CD4-positive, alpha-beta T cell (primary cell): ENCODE data around the gene MMP13. TPM values are rescaled to one million over a fixed set of nuclear protein-coding genes. Genes with fewer than 3 reads are reported as not detected.

Experiments
- ATAC-seq: fragments of 200-7000 bp; cut with Tn5 transposase; one replicate; pipeline ENCODE4 v1.10.0; 2022; ENCODE audit warnings: mild to moderate bottlenecking; ENCODE audit not compliant: poor library complexity
- CTCF ChIA-PET: fragments of 350-600 bp; sonication (Branson Sonifier 250); formaldehyde crosslinking; loops from one replicate; lab custom pipeline; 2021; ENCODE audit warnings: antibody characterized with exemption, inconsistent platforms; lab: Charles Lee
- POLR2A ChIA-PET: fragments of 350-600 bp; sonication (Branson Sonifier 250); formaldehyde crosslinking; loops from one replicate; lab custom pipeline; 2021; ENCODE audit warnings: antibody characterized with exemption, inconsistent platforms; lab: Charles Lee
- DNase-seq, 14 experiments: peaks; one replicate each; pipeline ENCODE4 v3.0.0-alpha.2; 2013 to 2020; ENCODE audit warnings: mixed read lengths in 2 of 14
- H3K27ac ChIP-seq, 2 donors: one replicate each; pipeline versions ENCODE4 v1.5.1 to v1.7.0; 2013; ENCODE audit warnings: low read length in 2 of 2, low read depth in 1 of 2, mild to moderate bottlenecking in 1 of 2
- H3K27me3 ChIP-seq, 2 experiments: 1 replicate in 1 of 2; 2 replicates in 1 of 2; pipeline versions ENCODE4 v1.6.1 to v1.7.0; 2013; ENCODE audit warnings: low read length in 2 of 2, control low read depth in 1 of 2, mild to moderate bottlenecking in 1 of 2, moderate library complexity in 1 of 2; ENCODE audit not compliant: insufficient read depth in 2 of 2, control insufficient read depth in 1 of 2
- H3K36me3 ChIP-seq: one replicate; pipeline ENCODE4 v1.6.1; 2013; ENCODE audit warnings: low read length, control low read depth; ENCODE audit not compliant: insufficient read depth
- H3K4me1 ChIP-seq: one replicate; pipeline ENCODE4 v1.6.1; 2013; ENCODE audit warnings: low read length, control low read depth; ENCODE audit not compliant: insufficient read depth
- H3K4me3 ChIP-seq: one replicate; pipeline ENCODE4 v1.5.1; 2013; ENCODE audit warnings: mild to moderate bottlenecking, low read length, moderate library complexity
- H3K9me3 ChIP-seq, 2 experiments: 1 replicate in 1 of 2; 2 replicates in 1 of 2; pipeline versions ENCODE4 v1.6.1 to v1.7.0; 2013; ENCODE audit warnings: low read length in 2 of 2, mild to moderate bottlenecking in 2 of 2, control low read depth in 1 of 2, moderate library complexity in 1 of 2; ENCODE audit not compliant: control insufficient read depth in 1 of 2, insufficient read depth in 1 of 2
- H3K27ac Mint-ChIP-seq: one replicate; pipeline ENCODE4 v1.8.0; 2020; ENCODE audit warnings: mixed read lengths
- H3K27me3 Mint-ChIP-seq: one replicate; pipeline ENCODE4 v1.8.0; 2021; ENCODE audit warnings: mixed read lengths
- H3K36me3 Mint-ChIP-seq: one replicate; pipeline ENCODE4 v1.8.0; 2021; ENCODE audit warnings: low read depth, mixed read lengths
- H3K4me1 Mint-ChIP-seq: one replicate; pipeline ENCODE4 v1.8.0; 2021; ENCODE audit warnings: low read depth, mixed read lengths
- H3K4me3 Mint-ChIP-seq: one replicate; pipeline ENCODE4 v1.8.0; 2020; ENCODE audit warnings: mild to moderate bottlenecking, mixed read lengths
- H3K9me3 Mint-ChIP-seq: one replicate; pipeline ENCODE4 v1.8.0; 2020; ENCODE audit warnings: mixed read lengths
- intact Hi-C, 2 experiments: fragments of 100-400 bp; cut with DNase I in 1 of 2; cut with micrococcal nuclease in 1 of 2; formaldehyde crosslinking; loops; one replicate each; pipeline versions ENCODE4 v1.15.1 to v1.9.0; 2023 to 2025; cut with DNase I, micrococcal nuclease
- total RNA-seq, 174 experiments: library from RNA in 2 of 174; stranded (reverse) in 2 of 174; gene quantifications; one replicate each; pipeline ENCODE4 v1.2.3 and lab custom pipeline; 2021 to 2026
- TF ChIP-seq, protein P1 (sequence below): fragments of 200-600 bp; IDR thresholded peaks from one replicate; pipeline ENCODE4 v1.8.0; 2022; ENCODE audit warnings: antibody characterized with exemption, mild to moderate bottlenecking

The MMP13 gene
- total RNA-seq, 2 experiments from 2014 or later, result not detected

DNA sequence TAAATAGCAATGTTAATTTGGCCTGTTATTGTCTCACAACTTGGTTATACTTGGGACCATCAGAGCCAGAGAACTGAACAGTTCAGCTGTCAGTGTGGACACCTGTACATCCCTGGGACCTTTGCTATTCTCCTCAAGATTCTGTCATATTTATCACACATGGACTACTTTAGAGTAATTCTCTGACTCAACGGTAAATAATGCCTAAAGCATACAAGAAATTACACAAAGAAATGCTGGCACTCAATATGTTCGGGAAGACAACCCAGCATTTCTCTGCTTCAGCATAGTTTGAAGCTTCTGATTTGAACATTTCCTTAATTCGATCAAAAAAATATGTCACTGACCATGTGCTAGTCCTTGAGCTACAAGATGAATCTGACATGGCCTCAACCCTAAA, 34.6 kb upstream of the MMP13 start:
- H3K4me3 ChIP-seq, result no peak overlapping the region
- H3K4me1 Mint-ChIP-seq, result no peaks in the 10 kb centered on the region
- H3K4me3 Mint-ChIP-seq, result no peak overlapping the region
- ChIA-PET POLR2A (no interaction called here), CTCF (no interaction called here)
- H3K27ac ChIP-seq, result no peak overlapping the region
- no peak for DNase-seq
- intact Hi-C loops, result no loop called here
- H3K36me3 ChIP-seq, result no peaks in the 10 kb centered on the region
- ATAC-seq, result no peak
- H3K4me1 ChIP-seq, result no peaks in the 10 kb centered on the region
- H3K27me3 Mint-ChIP-seq, result peaks cover 17% of the 10 kb centered on the region
- TF ChIP-seq, protein P1, sequence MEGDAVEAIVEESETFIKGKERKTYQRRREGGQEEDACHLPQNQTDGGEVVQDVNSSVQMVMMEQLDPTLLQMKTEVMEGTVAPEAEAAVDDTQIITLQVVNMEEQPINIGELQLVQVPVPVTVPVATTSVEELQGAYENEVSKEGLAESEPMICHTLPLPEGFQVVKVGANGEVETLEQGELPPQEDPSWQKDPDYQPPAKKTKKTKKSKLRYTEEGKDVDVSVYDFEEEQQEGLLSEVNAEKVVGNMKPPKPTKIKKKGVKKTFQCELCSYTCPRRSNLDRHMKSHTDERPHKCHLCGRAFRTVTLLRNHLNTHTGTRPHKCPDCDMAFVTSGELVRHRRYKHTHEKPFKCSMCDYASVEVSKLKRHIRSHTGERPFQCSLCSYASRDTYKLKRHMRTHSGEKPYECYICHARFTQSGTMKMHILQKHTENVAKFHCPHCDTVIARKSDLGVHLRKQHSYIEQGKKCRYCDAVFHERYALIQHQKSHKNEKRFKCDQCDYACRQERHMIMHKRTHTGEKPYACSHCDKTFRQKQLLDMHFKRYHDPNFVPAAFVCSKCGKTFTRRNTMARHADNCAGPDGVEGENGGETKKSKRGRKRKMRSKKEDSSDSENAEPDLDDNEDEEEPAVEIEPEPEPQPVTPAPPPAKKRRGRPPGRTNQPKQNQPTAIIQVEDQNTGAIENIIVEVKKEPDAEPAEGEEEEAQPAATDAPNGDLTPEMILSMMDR, result no peak
- H3K27me3 ChIP-seq, result no peaks in the 10 kb centered on the region
- no peaks in the 10 kb centered on the region for H3K9me3 ChIP-seq
- H3K27ac Mint-ChIP-seq, result no peak overlapping the region
- H3K36me3 Mint-ChIP-seq, result no peaks in the 10 kb centered on the region
- H3K9me3 Mint-ChIP-seq, result no peaks in the 10 kb centered on the region

DNA sequence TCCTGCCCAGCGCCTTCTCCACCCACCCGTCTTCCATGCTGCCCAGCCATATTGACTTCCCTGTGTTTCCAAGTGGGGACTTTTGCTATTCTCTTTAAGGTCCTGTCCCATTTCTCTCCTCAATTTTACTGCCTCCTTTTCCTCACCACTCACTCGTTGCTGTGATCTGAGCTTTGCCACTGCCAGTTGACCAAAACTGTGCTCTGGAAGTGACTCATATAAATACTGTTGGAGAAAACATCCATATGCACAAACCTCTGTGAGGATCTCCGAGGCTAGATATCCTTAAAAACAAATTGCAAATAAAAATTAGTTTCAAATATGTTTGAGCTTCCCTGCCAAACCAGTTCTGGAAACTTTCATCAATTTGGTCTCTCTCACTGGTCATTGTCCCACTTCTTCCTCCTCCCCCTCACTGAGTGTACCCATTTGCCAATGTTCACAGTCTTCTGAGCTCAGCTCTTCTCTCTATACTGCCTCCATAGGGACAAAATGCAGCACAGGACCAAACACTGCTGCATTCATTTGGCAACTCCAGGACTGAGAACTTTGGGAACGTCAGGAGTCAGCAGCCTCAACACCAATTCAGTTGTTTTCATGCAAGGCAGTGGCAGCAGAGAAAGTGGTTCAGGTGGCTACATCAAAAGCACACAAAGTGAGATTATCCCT, 34.0 kb upstream of the MMP13 start:
- ChIA-PET CTCF (no interaction called here), POLR2A (no interaction called here)
- no peaks in the 10 kb centered on the region for H3K9me3 ChIP-seq
- Mint-ChIP-seq H3K27me3 (peaks cover 17% of the 10 kb centered on the region), H3K9me3 (no peaks in the 10 kb centered on the region), H3K4me3 (no peak overlapping the region), H3K4me1 (no peaks in the 10 kb centered on the region), H3K36me3 (no peaks in the 10 kb centered on the region), H3K27ac (no peak overlapping the region)
- H3K4me1 ChIP-seq, result no peaks in the 10 kb centered on the region
- DNase-seq (no peak), ATAC-seq (no peak)
- H3K27me3 ChIP-seq, result no peaks in the 10 kb centered on the region
- H3K36me3 ChIP-seq, result no peaks in the 10 kb centered on the region
- H3K27ac ChIP-seq, result no peak overlapping the region
- intact Hi-C loops, result no loop called here
- H3K4me3 ChIP-seq, result no peak overlapping the region
- TF ChIP-seq, protein P1, result no peak

DNA sequence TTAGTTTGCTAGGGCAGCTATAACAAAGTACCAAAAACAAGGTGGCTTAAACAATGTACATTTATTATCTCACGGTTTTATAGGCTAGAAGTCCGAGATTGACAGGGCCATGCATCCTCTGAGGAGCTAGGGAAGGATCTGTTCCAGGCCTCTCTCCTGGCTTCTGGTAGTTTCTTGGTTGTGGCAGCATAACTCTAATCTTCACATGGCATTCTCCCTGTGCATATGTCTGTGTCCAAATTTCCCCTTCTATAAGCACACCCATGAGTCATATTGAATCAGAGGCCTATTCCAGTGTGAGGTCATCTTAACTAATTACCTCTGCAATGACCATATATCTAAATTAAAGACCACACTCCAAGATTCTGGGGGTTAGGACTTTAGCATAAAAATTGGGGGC, 31.3 kb upstream of the MMP13 start:
- Mint-ChIP-seq H3K4me1 (no peaks in the 10 kb centered on the region), H3K27me3 (peaks cover 15% of the 10 kb centered on the region), H3K9me3 (no peaks in the 10 kb centered on the region), H3K27ac (no peak overlapping the region), H3K4me3 (no peak overlapping the region), H3K36me3 (no peaks in the 10 kb centered on the region)
- Histone ChIP-seq H3K36me3 (no peaks in the 10 kb centered on the region), H3K27me3 (no peaks in the 10 kb centered on the region), H3K9me3 (no peaks in the 10 kb centered on the region), H3K4me1 (no peaks in the 10 kb centered on the region), H3K4me3 (no peak overlapping the region), H3K27ac (no peak overlapping the region)
- DNase-seq (no peak), ATAC-seq (no peak)
- intact Hi-C loops, result no loop called here
- POLR2A ChIA-PET, result no interaction called here
- TF ChIP-seq, protein P1, result no peak
- CTCF ChIA-PET, result no interaction called here
